Measurements from ENCODE around the gene TBATA. TPM values are rescaled to one million over a fixed set of nuclear protein-coding genes. Genes with fewer than 3 reads are reported as not detected.

The TBATA gene
- total RNA-seq, 1 donor from 2014 or later: not detected

GRCh38 chr10:70743879-70744278 lies 41.3 kb downstream of the TBATA start:
- Histone ChIP-seq H3K4me3 (no peak overlapping the region), H3K27ac (no peak overlapping the region), H3K9me3 (no peaks in the 10 kb centered on the region), H3K36me3 (no peaks in the 10 kb centered on the region), H3K27me3 (no peaks in the 10 kb centered on the region), H3K4me1 (peaks cover 31% of the 10 kb centered on the region)
- intact Hi-C loops (cut with DNase I): no loop called here
- TF ChIP-seq POLR2AphosphoS5 (IDR thresholded peaks at IDR 0.05; ENCODE audit: insufficient read depth in 1 of 2, low read depth in 1 of 2): no peak
- no peak for TF ChIP-seq POLR2A (IDR thresholded peaks at IDR 0.05)
- TF ChIP-seq CTCF (IDR thresholded peaks at IDR 0.05): no peak
- DNase-seq (ENCODE audit: extremely low spot score in 2 of 2): no peak

DNA sequence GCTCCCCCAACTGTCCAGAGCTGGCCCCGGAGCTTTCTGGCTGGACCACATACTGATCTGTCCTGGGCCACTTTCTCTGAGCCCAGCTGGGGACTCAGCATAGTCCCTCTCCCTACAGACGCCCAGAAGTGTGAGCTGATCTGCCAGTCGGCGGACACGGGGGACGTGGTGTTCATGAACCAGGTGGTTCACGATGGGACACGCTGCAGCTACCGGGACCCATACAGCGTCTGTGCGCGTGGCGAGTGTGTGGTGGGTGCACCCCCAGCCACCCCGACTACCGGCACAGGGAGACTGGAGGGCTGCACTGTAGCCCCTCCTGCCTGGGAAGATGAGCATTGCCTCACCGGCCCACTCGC lies 41.8 kb downstream of the TBATA start:
- H3K4me1 ChIP-seq: peaks cover 31% of the 10 kb centered on the region
- intact Hi-C loops (cut with DNase I): no loop called here
- no peaks in the 10 kb centered on the region for H3K9me3 ChIP-seq
- no peaks in the 10 kb centered on the region for H3K27me3 ChIP-seq
- DNase-seq (ENCODE audit: extremely low spot score in 2 of 2): no peak
- TF ChIP-seq POLR2AphosphoS5 (IDR thresholded peaks at IDR 0.05; ENCODE audit: insufficient read depth in 1 of 2, low read depth in 1 of 2) (no peak), POLR2A (IDR thresholded peaks at IDR 0.05) (no peak), CTCF (IDR thresholded peaks at IDR 0.05) (no peak)
- H3K27ac ChIP-seq: no peak overlapping the region
- no peak overlapping the region for H3K4me3 ChIP-seq
- no peaks in the 10 kb centered on the region for H3K36me3 ChIP-seq

DNA sequence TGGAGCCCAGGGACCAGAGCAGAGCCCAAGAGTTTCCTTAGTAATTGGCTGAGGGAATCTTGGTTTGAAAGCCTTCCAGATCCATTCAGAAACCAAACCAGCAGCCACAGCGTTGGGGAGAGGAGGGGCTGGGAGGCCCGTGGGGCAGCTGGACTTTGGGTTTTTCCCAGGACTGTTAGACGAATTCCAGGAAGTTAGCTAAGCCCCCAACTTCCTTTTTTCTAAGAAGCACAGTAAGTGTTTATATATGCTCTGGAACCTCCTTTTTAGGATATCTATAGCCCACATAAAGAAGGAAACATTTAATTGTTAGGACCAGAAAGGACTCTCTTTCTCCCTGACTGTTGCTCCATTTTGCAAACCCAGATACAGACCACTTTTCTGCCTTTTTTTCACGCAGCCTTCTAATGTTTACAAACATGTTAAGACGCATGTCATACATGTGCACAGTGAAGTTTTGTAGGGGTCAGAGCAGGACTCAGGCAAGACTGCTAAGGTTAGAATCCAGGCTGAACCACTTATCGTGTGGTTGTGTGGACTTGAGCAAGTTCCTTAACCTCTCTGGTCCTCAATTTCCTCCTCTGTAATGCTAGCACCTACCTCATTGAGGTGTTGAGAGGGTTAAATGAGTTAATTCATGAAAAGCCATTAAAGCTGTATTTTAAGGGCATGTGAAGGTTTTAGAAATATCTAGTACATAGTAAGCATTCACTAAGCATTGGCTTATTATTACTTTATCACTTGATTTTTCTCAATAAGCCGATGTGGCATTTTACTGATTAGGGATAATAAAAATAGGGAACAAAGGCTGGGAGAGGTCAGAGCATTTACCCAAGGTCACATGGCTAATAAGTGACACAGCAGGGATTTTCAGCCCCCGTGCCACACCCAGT lies 42.4 kb downstream of the TBATA start:
- intact Hi-C loops (cut with DNase I): no loop called here

GRCh38 chr10:70740406-70741288 lies 44.5 kb downstream of the TBATA start:
- no peak overlapping the region for H3K4me3 ChIP-seq
- H3K27me3 ChIP-seq: no peaks in the 10 kb centered on the region
- H3K27ac ChIP-seq: no peak overlapping the region
- H3K36me3 ChIP-seq: no peaks in the 10 kb centered on the region
- DNase-seq (ENCODE audit: extremely low spot score in 2 of 2): no peak
- H3K4me1 ChIP-seq: peaks cover 31% of the 10 kb centered on the region
- intact Hi-C loops (cut with DNase I): no loop called here
- TF ChIP-seq POLR2AphosphoS5 (IDR thresholded peaks at IDR 0.05; ENCODE audit: insufficient read depth in 1 of 2, low read depth in 1 of 2) (no peak), POLR2A (IDR thresholded peaks at IDR 0.05) (no peak), CTCF (IDR thresholded peaks at IDR 0.05) (no peak)
- no peaks in the 10 kb centered on the region for H3K9me3 ChIP-seq

More for the DNA sequence above, 42.4 kb downstream of the TBATA start:
- Histone ChIP-seq H3K4me1 (peaks cover 31% of the 10 kb centered on the region), H3K27ac (no peak overlapping the region), H3K36me3 (no peaks in the 10 kb centered on the region), H3K27me3 (no peaks in the 10 kb centered on the region), H3K9me3 (no peaks in the 10 kb centered on the region), H3K4me3 (no peak overlapping the region)
- no peak for DNase-seq (ENCODE audit: extremely low spot score in 2 of 2)
- TF ChIP-seq POLR2A (IDR thresholded peaks at IDR 0.05): no peak
- TF ChIP-seq CTCF (IDR thresholded peaks at IDR 0.05): no peak
- no peak for TF ChIP-seq POLR2AphosphoS5 (IDR thresholded peaks at IDR 0.05; ENCODE audit: insufficient read depth in 1 of 2, low read depth in 1 of 2)
